ENCODE results near the gene MCM3.

Gene MCM3

GRCh38 chr6:52260634-52261033 is 23.9 kb downstream of the MCM3 start:
- H3K4me3 ChIP-seq (ENCODE audit: low read length): no peak overlapping the region
- DNase-seq (ENCODE audit: low read depth, low spot score): no peak

- H3K4me3 ChIP-seq (ENCODE audit: low read length): no peak overlapping the region
- DNase-seq (ENCODE audit: low read depth, low spot score): no peak
These were observed 29.1 kb downstream of the MCM3 start for GRCh38 chr6:52255434-52255833.

GRCh38 chr6:52254731-52255378 is 29.7 kb downstream of the MCM3 start:
- no peak overlapping the region for H3K4me3 ChIP-seq (ENCODE audit: low read length)
- DNase-seq (ENCODE audit: low read depth, low spot score): no peak

GRCh38 chr6:52253494-52253893 is 31.0 kb downstream of the MCM3 start:
- no peak for DNase-seq (ENCODE audit: low read depth, low spot score)
- H3K4me3 ChIP-seq (ENCODE audit: low read length): no peak overlapping the region

- DNase-seq (ENCODE audit: low read depth, low spot score): no peak
- H3K4me3 ChIP-seq (ENCODE audit: low read length): no peak overlapping the region
These were observed 33.4 kb downstream of the MCM3 start for GRCh38 chr6:52251113-52251512.

GRCh38 chr6:52249078-52249477 is 35.5 kb downstream of the MCM3 start:
- no peak for DNase-seq (ENCODE audit: low read depth, low spot score)
- H3K4me3 ChIP-seq (ENCODE audit: low read length): no peak overlapping the region

- H3K4me3 ChIP-seq (ENCODE audit: low read length): no peak overlapping the region
- DNase-seq (ENCODE audit: low read depth, low spot score): no peak
These were observed 39.1 kb downstream of the MCM3 start for GRCh38 chr6:52245425-52245824.

- no peak for DNase-seq (ENCODE audit: low read depth, low spot score)
- no peak within 1 kb of the TSS for H3K4me3 ChIP-seq (ENCODE audit: low read length)
These were observed 40.1 kb downstream of the MCM3 start, which contains the start of gene IL17F for GRCh38 chr6:52244400-52244799. IL17F (minus strand) TSS chr6:52244500; CDS start chr6:52244429, 71 bp downstream.

GRCh38 chr6:52243282-52243893 is 41.2 kb downstream of the MCM3 start:
- H3K4me3 ChIP-seq (ENCODE audit: low read length): no peak overlapping the region

GRCh38 chr6:52241819-52242218 is 42.7 kb downstream of the MCM3 start:
- DNase-seq (ENCODE audit: low read depth, low spot score): no peak

More at GRCh38 chr6:52243282-52243893, 41.2 kb downstream of the MCM3 start:
- no peak for DNase-seq (ENCODE audit: low read depth, low spot score)

GRCh38 chr6:52233975-52234823 is 50.3 kb downstream of the MCM3 start:
- DNase-seq (ENCODE audit: low read depth, low spot score): peak; percentile 20
- H3K4me3 ChIP-seq (ENCODE audit: low read length): no peak overlapping the region

More at GRCh38 chr6:52241819-52242218, 42.7 kb downstream of the MCM3 start:
- no peak overlapping the region for H3K4me3 ChIP-seq (ENCODE audit: low read length)

- no peak for DNase-seq (ENCODE audit: low read depth, low spot score)
- no peak overlapping the region for H3K4me3 ChIP-seq (ENCODE audit: low read length)
These were observed 51.5 kb downstream of the MCM3 start for GRCh38 chr6:52233005-52233404.

- no peak overlapping the region for H3K4me3 ChIP-seq (ENCODE audit: low read length)
These were observed 53.0 kb downstream of the MCM3 start for GRCh38 chr6:52231406-52232127.

GRCh38 chr6:52230685-52231084 is 53.9 kb downstream of the MCM3 start:
- DNase-seq (ENCODE audit: low read depth, low spot score): no peak
- no peak overlapping the region for H3K4me3 ChIP-seq (ENCODE audit: low read length)

More at GRCh38 chr6:52231406-52232127, 53.0 kb downstream of the MCM3 start:
- DNase-seq (ENCODE audit: low read depth, low spot score): peak; percentile 59

- no peak for DNase-seq (ENCODE audit: low read depth, low spot score)
These were observed 57.0 kb downstream of the MCM3 start for GRCh38 chr6:52227495-52227894.

GRCh38 chr6:52221302-52221701 is 63.2 kb downstream of the MCM3 start:
- H3K4me3 ChIP-seq (ENCODE audit: low read length): no peak overlapping the region
- peak; percentile 86 for DNase-seq (ENCODE audit: low read depth, low spot score)

More at GRCh38 chr6:52227495-52227894, 57.0 kb downstream of the MCM3 start:
- no peak overlapping the region for H3K4me3 ChIP-seq (ENCODE audit: low read length)

- no peak for DNase-seq (ENCODE audit: low read depth, low spot score)
- H3K4me3 ChIP-seq (ENCODE audit: low read length): no peak overlapping the region
These were observed 66.8 kb downstream of the MCM3 start for GRCh38 chr6:52217761-52218160.

GRCh38 chr6:52216932-52217575 is 67.5 kb downstream of the MCM3 start:
- no peak for DNase-seq (ENCODE audit: low read depth, low spot score)

GRCh38 chr6:52215787-52216186 is 68.8 kb downstream of the MCM3 start:
- H3K4me3 ChIP-seq (ENCODE audit: low read length): no peak overlapping the region
- DNase-seq (ENCODE audit: low read depth, low spot score): no peak

More at GRCh38 chr6:52216932-52217575, 67.5 kb downstream of the MCM3 start:
- H3K4me3 ChIP-seq (ENCODE audit: low read length): no peak overlapping the region

Measured in Jurkat, Clone E6-1 (cell line).